AG09309 (cell line): ENCODE results near the gene NPB.

ENCODE experiments used
- DNase-seq: peaks from one replicate; pipeline ENCODE4 v3.0.0-alpha.2; 2010; ENCODE audit warnings: low read depth
- H3K4me3 ChIP-seq: 2 replicates; pipeline ENCODE4 v1.5.1; 2011; ENCODE audit warnings: mild to moderate bottlenecking, low read depth, low read length, moderate library complexity; ENCODE audit not compliant: control insufficient read depth
- CTCF ChIP-seq: IDR thresholded peaks from 2 replicates; pipeline ENCODE4 v1.5.1; 2011; ENCODE audit warnings: mild to moderate bottlenecking, low read depth, low read length, inconsistent platforms; ENCODE audit not compliant: insufficient read depth, control insufficient read depth; ENCODE audit errors: missing control alignments

NPB gene

GRCh38 chr17:81899514-81900166 is 2.4 kb upstream of the NPB start:
- H3K4me3 ChIP-seq = no peak overlapping the region
- no peak for DNase-seq
- TF ChIP-seq CTCF = no peak

- TF ChIP-seq CTCF = no peak
- DNase-seq = no peak
- no peak overlapping the region for H3K4me3 ChIP-seq
These were observed 1.7 kb upstream of the NPB start for GRCh38 chr17:81900181-81900820.

GRCh38 chr17:81901167-81902022 is 643 bp upstream of the NPB start:
- no peak for TF ChIP-seq CTCF
- no peak for DNase-seq
- H3K4me3 ChIP-seq = peak overlapping the region; percentile 6; the same call in 1 of the 2 replicates

GRCh38 chr17:81902653-81903414 is 796 bp downstream of the NPB start:
- DNase-seq = no peak
- TF ChIP-seq CTCF = no peak
- no peak overlapping the region for H3K4me3 ChIP-seq

- no peak for DNase-seq
- TF ChIP-seq CTCF = no peak
- no peak overlapping the region for H3K4me3 ChIP-seq
These were observed 1.4 kb downstream of the NPB start for GRCh38 chr17:81903415-81903831.
